T-helper 1 cell (primary cell): ENCODE data around the gene FLOT2.
"Not testable (repeated sequence)": the region's sequence is repeated elsewhere in the genome, so short reads cannot be mapped to it uniquely, and the experiment has no call there.

ENCODE experiments used
- DNase-seq, 5 donors: peaks; one replicate each; pipeline ENCODE4 v3.0.0-alpha.2; 2012 to 2020
- total RNA-seq, 4 donors: gene quantifications; one replicate each; lab custom pipeline; 2026; lab: John Stamatoyannopoulos, UW

Gene FLOT2, protein sequence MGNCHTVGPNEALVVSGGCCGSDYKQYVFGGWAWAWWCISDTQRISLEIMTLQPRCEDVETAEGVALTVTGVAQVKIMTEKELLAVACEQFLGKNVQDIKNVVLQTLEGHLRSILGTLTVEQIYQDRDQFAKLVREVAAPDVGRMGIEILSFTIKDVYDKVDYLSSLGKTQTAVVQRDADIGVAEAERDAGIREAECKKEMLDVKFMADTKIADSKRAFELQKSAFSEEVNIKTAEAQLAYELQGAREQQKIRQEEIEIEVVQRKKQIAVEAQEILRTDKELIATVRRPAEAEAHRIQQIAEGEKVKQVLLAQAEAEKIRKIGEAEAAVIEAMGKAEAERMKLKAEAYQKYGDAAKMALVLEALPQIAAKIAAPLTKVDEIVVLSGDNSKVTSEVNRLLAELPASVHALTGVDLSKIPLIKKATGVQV
- 77.9 to 109 (median 85.5) reads per million in 4 donors for total RNA-seq

DNA sequence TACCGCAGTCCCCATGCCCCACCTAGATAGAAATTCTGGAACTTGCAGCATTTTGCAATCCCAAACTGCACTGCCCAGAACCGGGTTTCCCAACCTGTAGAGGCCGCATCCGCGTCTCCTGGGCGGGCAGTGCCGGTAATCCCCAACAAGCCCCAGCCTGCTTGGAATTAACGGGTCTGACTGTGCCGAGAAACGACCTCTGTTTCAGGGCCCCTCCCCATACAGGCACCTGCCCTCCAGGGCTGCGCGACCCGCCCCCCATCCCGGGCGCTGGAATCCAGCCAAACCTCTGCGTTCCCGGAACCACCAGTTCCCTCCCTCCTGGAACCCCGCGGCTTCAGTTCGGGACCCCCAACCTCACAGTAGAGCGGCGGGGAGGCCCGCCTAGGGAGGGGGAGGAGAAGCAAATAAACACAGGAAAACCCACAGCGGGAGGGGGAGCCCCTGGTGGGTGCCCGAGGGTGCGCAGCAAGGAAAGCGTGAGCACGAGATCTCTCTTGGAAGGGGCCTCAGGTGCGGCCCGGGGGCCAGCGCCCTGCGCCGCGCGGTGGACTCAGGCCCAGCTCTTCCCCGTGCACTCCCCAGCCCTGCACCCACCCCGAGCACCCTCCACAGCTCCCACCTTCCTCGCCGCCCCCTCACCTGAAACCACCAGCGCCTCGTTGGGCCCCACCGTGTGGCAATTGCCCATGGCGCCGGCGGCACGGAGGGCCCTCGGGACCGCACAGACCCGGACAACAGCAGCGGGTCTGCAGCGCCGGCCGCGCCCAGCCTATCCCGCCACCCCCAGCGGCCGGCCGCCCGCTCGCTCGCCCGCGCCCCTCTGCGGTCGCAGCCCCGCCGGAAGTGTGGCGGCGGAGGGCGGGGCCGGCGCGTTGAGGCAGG is at the start of gene FLOT2:
FLOT2 (minus strand) TSS at position 850 of the 885 bp plus-strand sequence; CDS start at position 691, 159 bp downstream.
- DNase-seq, result peak; percentile 43 to 65 (median 55)

DNA sequence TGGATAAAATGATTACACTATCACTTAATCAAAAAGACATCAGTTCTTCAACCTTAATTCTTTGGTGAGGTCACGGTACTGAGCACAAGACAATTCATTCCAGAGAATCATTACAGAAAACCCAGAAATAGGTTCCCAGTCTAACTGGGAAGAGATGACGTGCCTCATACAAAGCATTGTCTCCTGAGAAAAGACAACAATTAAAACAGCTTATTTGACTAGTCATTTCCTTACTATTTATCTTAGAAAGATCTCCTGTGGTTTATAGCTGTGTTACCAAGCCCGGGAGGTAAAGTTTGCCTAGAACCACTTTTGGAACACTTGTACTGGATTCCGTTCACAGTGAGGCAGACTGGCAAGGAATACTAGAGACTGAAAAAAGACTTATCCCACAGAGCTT is 48.7 kb upstream of the FLOT2 start:
- peak in 1 of 5 donors; percentile 35 for DNase-seq

DNA sequence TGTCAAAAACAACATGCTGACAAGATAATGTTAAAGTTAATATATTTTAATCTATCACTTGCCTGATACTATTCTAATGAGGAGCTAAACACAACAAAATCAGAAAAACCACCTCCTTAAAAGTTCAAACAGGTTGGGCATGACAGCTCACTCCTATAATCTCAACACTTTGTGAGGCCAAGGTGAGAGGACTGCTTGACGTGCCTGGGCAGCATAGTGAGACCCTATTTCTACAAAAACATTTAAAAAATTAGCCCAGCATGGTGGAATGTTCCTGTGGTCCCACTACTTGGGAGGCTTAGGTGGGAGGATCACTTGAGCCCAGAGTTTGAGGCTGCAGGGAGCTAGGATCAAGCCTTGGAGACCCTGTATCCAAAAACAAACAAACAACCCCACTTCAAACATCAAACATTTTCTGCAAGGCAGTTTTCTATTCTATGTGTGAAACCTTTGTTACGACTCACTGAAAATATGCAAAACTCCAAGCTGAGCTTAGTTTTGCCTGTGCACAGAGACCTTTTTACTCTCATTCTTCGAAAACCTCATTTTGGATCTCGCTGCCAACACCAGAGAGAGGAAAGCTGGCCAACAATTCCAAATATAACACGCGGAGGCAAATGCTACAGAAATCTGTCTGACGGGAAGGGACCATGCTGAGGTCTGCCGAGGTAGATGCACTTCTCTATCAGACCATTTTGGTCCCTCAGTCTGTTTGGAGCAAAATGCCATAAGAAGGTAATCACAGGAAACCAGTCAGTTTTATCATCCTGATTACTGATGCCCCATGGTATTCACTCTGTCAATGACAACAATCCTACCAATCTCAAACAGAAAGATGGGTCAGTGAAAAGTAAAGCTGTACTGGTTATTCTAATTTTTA is 47.6 kb upstream of the FLOT2 start:
- no peak for DNase-seq

DNA sequence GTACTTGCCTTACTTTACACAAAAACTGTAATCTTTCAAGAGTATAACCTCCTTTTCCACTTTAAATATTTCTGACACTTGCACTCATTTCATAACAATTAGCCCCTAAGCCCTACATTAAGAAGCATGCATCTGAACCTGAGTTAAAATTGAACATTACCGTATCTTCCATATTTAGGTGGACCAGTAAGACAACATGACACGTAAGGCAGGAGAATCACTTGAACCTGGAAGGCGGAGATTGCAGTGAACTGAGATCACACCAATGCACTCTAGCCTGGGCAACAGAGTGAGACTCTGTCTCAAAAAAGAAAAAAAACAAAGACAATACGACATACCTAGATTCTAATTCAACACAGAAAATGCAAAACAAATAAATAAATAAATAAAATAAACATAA is 46.8 kb upstream of the FLOT2 start:
- no peak for DNase-seq

DNA sequence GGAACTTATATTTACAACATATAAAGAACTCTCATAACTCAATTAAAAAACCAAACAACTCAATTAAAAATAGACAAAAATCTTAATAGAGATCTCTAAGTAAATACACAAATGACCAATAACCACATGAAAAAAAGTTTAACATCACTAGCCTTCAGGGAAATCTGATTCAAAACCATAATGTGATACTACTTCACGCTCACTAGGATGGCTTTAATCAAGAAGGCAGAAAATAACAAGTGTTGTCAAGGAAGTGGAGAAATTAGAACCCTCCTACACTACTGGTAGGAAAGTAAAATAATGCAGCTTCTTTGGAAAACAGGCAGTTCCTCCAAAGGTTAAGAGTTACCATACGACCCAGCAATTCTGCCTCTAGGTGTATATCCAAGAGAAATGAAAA is 45.4 kb upstream of the FLOT2 start:
- DNase-seq, result no peak

GRCh38 chr17:28941251-28941650 is 43.7 kb upstream of the FLOT2 start:
- no peak for DNase-seq

GRCh38 chr17:28940675-28941074 is 43.1 kb upstream of the FLOT2 start:
- no peak for DNase-seq

GRCh38 chr17:28940142-28940541 is 42.6 kb upstream of the FLOT2 start:
- no peak for DNase-seq

DNA sequence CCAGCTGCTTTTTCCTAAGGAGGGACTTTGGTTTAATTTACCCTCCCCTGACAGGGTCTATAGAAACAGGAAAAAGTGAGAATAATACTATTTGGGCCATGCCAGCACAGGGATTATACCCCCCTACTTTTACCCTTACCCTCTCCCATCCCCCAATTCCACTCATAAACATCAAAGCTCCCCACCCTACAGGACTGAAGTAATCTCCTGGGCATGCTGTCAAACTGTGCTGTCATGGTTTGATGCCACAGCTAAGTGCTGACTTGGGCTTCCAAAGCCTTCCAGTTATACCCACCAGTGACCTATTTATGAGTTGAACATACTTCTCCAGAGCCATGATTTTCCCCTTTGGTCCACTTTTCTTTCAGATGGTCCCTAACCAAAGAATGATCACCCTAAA is 41.0 kb upstream of the FLOT2 start:
- DNase-seq, result no peak

DNA sequence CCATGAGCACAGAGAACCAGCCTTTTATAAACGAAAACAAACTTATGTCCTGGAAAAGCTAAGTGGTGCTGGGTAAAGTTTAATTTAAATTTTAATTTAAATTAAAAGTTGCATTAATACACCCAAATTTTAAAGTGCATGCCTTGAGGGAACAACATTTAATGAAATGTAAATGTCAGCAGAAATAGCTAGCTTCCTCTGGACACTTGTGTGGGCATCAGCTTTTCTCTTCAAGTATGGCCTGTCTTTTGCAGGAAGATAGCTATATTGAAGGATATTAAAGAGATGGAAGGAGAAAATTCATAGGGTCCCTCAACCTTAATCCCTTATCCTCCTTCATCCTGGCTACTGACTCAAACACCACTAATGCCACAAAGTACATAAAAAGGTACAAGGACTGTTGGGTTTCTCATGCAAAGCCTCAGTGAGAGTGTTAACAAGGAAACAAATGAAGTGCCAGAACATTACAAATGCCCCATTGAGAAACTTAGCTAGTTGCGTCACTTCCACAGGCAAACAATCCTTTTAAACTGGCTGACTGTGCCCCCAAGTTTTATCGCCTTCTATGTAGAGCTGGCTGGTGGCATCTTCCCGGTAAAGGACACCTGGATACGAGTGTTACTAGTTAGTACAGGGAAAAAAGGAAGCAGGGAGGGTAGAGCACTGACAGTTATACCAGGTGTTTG is 39.7 kb upstream of the FLOT2 start:
- no peak for DNase-seq

- DNase-seq, result no peak
Measured at GRCh38 chr17:28935744-28936460, 38.4 kb upstream of the FLOT2 start.

GRCh38 chr17:28934508-28934907 is 37.0 kb upstream of the FLOT2 start:
- not testable (repeated sequence) for DNase-seq

- DNase-seq, result no peak
Measured at GRCh38 chr17:28929787-28930186, 32.3 kb upstream of the FLOT2 start.

- DNase-seq, result peak in 1 of 5 donors; percentile 52
Measured at GRCh38 chr17:28928061-28928460, 30.5 kb upstream of the FLOT2 start.

- no peak for DNase-seq
Measured at GRCh38 chr17:28926786-28927185, 29.3 kb upstream of the FLOT2 start.

- DNase-seq, result no peak
Measured at GRCh38 chr17:28926366-28926765, 28.8 kb upstream of the FLOT2 start.

DNA sequence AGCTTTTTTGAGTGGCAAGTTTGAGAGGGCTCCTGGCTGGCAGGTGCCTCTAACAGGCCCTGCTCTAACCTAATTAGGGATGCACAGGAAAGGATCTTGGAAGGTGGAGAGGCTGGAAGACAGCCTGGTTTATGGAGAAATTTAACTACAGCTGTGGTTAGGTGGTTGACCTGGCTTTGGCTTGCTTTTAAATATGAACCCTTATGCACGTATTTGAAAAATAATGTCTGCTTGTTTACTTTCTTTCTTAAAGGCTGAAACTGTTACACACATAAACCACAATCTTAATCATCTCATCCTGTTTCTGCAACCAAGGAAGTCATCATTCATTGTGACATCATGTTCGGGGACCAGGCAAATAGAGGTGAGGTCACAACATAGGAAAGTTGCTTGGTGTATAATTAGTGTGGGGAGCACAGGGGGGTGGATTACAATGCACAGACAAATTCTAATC is 28.4 kb upstream of the FLOT2 start:
- DNase-seq, result peak in 4 of 5 donors; percentile 33 to 90 (median 50)

DNA sequence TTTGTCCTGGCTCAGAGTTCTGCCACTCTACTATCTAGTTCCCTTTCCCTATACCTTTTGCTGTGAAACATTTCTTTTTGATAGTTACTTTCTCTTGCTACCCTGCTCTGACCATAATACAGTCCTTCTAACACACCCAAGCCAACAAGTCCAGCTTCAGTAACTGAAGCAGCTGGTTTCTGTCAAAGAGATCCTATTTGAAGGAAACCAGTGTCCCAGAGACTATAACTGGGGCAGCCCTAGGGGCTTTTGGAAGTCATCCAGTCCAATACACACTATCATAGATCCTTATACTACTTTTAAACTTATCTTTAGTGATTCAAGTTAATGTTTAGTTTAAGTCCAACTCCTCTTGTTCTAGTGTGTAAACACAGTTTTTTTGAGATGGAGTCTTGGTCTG is 22.7 kb upstream of the FLOT2 start:
- no peak for DNase-seq

- no peak for DNase-seq
Measured at GRCh38 chr17:28918295-28918694, 20.8 kb upstream of the FLOT2 start.

DNA sequence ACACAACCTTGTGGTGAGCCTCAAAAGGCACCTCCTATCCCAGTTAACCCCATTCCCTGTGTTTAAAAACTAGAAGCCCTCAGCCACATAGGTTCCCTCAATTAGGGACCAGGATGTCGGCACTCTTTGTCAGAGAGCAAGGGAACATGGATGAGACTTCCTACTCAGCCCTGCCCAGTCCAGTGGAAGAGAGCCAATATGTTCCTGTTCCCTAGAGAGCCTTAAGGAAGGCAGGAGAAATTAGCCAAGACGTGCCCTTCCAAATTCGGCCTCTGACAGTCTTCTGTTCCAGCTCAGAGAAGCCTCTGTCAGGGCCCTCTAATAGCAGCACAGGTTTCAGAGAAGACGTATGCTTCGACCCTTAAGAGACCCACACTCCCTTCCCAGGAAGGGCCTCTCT is 19.9 kb upstream of the FLOT2 start:
- no peak for DNase-seq

DNA sequence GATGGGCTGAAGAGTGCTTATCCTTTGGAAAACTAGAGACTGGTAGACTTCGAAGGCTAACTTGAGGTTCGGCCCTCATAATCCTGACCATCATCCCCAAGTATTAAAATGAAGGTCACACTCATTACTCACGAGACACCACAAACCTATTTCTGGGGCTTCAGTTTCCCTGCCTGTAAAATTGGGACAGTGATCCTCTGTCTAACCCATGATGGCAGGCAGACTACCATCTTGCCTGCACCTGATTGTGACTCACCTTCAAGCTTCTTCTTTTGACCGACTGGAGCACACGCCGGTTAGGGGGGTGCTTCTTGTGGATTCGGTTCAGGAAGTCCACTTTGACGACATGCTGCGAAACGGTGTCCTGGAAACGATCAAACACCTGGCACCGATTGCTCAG is 19.5 kb upstream of the FLOT2 start:
- no peak for DNase-seq
